Activated naive CD4-positive, alpha-beta T cell treated with Interleukin-2 at 50 U/mL for 16 hours (primary cell): ENCODE data around the gene LMAN2.
"Not testable (repeated sequence)": the region's sequence is repeated elsewhere in the genome, so short reads cannot be mapped to it uniquely, and the experiment has no call there.

Source experiments
- DNase-seq: peaks from one replicate; pipeline ENCODE4 v3.0.0-alpha.2; 2020

The LMAN2 gene

DNA sequence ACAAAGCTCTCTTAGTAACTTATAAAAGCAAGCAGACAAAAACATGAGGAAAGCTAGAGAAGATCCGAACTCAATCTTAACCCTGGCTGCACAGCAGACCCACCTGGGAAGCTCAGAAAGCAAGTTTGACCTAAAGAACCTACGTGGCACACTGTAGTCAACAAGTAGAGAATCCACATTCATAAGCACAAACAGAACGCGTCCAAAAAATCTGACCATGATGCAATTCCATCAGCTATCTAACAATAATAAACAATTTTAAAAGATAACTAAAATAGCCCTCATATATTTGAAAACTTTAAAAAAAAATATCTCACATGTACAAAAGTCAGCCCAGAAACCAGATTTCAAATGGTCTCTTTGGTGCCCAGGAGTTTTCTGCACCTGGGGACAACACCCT is 4.6 kb downstream of the LMAN2 start:
- no peak for DNase-seq

DNA sequence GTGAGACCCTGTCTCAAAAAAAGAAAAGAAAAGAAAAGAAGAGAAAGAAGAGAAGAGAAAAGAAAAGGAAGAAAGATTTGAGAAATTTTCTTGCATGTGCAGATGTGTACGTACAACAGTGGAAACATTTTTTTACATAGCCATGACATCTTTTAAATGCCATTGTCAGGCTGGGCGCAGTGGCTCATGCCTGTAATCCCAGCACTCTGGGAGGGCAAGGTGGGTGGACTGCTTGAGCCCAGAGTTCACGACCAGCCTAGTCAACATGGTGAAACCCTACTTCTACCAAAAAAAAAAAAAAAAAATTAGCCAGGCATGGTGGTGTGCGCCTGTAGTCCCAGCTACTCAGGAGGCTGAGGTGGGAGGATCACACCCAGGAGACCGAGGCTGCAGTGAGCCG is 6.6 kb downstream of the LMAN2 start:
- no peak for DNase-seq

DNA sequence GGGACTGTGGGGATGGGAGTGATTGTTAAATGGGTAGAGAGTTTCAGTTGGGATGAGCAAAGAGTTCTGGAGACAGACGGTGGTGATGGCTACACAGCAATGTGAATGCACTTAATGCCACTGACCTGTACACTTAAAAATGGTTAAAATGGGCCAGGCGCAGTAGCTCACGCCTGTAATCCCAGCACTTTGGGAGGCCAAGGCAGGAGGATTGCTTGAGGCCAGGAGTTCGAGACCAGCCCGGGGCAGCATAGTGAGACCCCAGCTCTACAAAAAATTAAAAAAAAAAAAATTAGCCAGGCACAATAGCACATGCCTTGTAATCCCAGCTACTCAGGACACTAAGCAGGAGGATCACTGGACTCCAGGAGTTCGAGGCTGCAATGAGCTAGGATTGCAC is 7.7 kb downstream of the LMAN2 start:
- DNase-seq: no peak

DNA sequence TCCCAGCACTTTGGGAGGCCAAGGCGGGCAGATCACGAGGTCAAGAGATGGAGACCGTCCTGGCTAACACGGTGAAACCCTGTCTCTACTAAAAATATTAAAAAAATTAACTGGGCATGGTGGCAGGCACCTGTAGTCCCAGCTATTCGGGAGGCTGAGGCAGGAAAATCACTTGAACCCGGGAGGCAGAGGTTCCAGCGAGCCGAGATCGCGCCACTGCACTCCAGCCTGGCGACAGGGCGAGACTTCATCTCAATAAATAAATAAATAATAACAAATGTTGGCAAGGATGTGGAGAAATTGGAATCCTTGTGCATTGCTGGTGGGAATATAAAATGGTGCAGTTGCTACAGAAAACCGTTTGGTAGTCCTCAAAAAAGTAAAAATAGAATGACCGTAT is 8.5 kb downstream of the LMAN2 start:
- DNase-seq: not testable (repeated sequence)

DNA sequence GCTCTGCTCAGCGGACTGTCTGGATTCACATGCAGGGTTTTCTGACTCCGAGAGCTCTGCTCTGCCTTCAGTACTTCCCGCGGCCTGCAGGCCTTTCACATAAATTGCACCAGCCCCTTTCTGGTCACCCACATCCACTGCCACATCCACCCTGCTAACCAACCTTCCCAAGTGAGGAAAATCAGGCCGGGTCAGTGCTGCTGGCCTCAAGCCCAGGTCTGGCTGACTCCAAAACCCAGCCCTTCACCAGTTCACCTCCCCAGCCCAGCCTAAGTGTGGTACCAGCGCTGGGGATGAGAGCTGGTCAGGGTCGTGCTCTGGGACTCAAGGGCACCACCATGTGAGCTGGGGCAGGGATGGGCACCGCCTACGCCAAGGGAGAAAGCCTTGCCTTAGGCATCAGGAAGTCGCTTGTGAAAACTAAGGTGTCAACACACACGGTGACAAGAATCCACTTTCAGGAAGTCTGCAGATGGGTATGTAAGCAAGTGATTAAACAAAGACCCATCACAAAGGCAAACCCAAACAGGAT is 12.3 kb downstream of the LMAN2 start:
- no peak for DNase-seq

GRCh38 chr5:177338251-177339106 is 13.0 kb downstream of the LMAN2 start:
- no peak for DNase-seq

GRCh38 chr5:177336603-177337494 is 14.6 kb downstream of the LMAN2 start:
- no peak for DNase-seq

DNA sequence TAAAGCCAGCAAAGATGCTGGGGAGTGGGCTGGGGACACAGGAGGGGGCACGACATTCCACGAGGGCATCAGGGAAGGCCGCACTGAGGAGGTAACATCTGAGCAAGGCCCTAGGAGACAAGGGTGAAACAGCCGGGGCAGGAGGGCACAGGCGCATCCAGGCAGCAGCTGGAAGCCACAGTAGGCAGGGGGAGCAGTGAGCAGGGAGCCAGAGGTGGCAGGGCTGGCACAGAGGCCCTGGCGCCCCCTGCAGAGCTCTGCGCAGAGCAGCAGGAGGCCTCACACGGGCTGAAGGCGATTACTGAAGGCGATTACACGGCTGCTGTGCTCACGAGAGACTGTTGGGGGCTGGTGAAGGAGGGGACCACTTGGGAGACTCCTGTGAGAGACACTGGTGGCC is 15.4 kb downstream of the LMAN2 start:
- no peak for DNase-seq

DNA sequence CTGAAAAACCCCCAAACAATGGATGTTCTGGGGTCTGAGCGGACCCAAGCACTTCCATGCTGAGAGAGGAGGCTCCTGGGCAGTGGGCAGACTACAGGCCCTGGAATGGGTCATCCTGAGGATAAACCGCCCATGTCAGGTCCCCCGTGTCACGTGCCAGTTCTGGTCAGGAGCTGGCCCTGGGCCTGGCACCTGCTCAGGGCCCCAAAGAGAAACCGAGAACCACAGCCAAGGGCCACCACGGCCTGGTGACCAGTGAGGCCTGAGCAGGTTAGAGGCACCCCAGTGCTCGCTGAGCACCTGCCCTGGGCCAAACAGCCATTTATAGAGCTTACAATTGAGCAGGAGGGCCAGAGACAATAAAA is 15.8 kb downstream of the LMAN2 start:
- DNase-seq: no peak

GRCh38 chr5:177334781-177335700 is 16.4 kb downstream of the LMAN2 start:
- DNase-seq: no peak

GRCh38 chr5:177334155-177334551 is 17.3 kb downstream of the LMAN2 start:
- no peak for DNase-seq

DNA sequence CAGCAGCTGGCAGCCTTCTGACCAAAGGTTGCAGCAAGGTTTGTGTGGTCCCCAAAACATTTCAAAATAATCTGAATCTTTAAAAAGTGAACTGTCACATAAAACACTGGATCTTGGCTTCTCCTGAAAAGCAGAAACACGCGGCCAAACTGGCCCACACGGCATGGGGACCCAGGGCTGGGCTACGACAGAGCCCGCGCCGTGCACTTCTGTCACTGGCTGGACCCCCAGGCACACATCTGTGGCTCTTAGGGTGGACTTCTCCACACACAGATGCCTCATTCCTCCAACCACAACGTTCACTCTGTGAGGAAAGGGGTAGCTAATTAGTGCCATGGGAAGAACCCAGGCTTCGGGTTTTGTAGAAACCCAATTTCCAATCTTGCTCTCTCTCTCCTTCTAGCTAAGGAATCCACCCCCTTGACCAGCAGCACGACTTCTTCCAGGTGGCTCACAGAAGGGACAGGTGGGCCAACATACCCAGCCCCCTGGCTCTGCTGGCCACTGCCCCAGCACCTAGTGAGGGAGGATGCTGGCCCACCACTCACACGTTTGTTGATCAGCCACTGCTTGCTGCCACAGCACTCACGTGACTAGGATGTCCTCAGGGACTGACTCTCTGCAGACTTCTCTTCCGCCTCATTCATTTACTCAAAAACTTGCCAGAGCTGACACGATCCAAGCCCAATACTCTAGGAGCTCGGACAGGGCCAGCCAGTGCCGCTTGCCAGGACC is 17.9 kb downstream of the LMAN2 start:
- no peak for DNase-seq

- DNase-seq: no peak
These were observed 18.6 kb downstream of the LMAN2 start for GRCh38 chr5:177332896-177333260.

DNA sequence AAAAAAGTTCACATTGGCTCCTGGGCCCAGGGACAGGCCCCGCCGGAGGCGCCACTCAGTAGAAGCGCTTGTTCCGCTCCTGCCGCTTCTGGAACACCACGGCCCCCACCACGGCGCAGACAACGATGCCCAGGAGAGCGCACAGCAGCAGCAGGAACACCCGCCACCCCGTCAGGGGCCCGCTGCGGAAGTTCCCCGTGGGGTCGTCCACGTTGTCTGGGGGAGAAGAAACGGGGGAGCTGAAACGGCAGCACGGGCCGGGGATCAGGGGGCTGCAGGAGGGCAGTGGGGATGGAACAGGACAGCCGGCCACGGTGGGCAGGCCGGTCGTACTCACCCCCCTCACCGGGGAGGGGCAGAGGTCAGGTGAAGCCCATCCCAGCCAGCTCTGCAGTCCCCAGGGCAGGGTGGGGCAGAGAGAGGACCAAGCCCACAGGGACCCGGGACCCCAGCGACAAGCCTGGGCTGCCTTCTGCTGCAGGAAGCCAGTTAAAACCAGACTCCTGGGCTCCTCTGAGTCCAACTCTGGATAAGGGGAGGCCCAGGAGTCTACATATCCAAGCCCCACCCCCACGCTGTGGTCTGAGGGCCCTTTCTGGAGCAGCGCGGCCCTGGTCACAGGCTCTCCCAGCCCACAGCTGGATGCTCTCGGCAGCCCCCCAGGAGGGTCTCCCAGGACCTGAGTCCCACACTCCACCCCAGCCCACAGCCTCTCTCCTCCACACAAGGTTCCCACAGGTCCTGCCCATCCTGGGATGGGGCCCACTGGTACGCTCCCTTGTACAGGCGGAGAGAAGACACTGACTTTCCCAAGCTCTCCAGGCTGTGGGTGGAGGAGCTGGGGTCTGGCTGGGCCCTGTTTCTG is 19.2 kb downstream of the LMAN2 start:
- DNase-seq: no peak

- no peak for DNase-seq
These were observed 20.3 kb downstream of the LMAN2 start for GRCh38 chr5:177330991-177331842.

DNA sequence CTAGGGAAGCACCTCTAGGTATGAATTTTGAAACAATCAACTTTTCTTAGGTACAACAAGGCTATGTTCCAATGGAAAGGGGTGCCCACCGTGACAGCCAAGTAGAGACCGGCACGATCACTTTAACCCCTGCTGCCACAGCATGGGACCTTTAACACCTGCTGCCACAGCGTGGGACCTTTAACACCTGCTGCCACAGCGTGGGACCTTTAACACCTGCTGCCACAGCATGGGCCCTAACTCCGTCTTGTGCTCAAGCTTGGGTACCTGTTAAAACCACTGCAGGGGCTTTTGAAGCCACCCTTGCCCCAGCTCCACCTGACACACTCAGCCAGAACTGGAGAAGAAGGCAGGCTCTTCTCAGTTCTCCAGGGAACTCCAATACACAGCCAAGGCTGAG is 21.6 kb downstream of the LMAN2 start:
- no peak for DNase-seq

DNA sequence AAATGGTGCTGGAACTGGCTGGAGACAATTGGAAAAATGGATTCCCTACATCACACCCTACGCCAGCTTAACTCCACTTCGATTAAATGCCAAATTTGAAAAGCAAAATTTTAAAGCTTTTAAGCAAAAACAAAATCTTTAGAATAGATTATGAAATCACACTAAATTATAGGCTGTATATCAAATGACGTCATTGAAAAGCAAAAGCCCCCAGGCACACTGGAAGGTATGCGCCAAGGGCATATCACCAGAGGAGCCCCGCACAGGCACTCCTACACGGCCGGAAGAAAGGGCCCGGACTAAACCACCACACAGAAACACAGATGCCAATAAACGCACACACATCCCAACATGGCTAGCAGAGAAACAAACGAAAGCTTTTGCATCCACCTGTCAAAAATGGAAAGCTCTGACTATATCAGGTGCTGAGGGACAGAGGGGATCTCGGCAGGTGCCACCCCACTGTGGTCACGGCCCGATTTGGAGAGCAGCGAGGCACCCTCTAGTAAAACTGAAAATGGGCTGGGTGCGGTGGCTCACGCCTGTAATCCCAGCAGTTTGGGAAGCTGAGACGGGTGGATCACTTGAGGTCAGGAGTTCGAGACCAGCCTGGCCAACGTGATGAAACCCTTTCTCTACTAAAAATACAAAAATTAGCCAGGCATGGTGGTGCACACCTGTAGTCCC is 22.8 kb downstream of the LMAN2 start:
- DNase-seq: no peak

DNA sequence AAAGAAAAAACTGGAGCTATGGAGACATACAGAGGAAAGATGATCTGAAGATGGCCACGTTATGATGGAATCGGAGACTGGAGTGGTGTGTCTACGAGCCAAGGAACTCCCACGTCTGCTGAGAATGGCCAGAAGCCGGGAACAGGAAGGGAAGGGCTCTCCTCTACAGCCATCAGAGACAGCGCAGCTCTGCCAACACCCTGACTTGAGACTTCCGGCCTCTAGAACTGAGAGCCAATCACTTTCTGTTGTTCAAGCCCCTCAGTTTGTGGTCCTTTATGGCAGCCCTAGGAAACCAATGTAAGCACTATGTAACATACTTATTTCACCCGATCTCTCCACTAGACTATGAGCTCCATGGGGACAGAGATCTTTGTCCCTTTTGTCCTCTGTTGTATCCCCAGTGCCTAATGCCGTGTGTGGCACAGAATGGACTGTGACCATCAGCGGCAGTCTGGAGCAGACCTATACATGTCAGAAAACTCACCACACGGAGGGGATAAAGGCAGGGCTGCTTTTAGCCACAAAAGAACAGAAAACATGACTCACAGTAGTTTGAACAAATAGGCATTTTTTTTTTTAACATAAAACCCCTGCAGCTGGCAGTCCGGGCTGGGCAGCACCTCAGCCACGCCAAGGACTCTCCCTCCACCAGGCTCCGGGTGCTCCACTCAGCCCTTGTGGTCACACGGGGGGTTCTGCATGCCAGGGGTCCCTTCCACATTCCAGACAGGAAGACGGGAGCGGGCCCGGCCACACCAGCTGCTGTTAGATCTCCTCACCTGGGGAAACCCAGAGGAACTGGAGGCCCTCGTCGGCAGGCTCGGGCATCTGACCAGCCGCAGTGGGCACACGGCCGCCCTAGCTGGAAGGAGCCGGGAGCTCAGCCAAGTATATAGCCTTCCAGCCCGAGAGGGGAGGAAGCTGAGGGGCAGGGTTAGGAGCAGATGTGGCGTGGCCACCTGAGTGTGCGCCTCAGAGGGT is 23.6 kb downstream of the LMAN2 start:
- DNase-seq: no peak
